GM23338 (cell line): ENCODE measurements around the gene AFF1. TPM values are rescaled to one million over a fixed set of nuclear protein-coding genes. Genes with fewer than 3 reads are reported as not detected.

Source experiments
- ATAC-seq: fragments of 200-7000 bp; cut with Tn5 transposase; 3 replicates; pipeline ENCODE4 v1.9.1; 2020
- DNase-seq: peaks from one replicate; pipeline ENCODE4 v3.0.0-alpha.2; 2015; ENCODE audit warnings: low spot score
- H2AFZ ChIP-seq: fragments of 200-600 bp; sonication (generic); 2 replicates; pipeline ENCODE4 v1.8.0; 2016; ENCODE audit warnings: antibody characterized with exemption, mild to moderate bottlenecking, moderate library complexity
- H3F3A ChIP-seq: fragments of 200-600 bp; sonication (generic); replicated peaks from 2 replicates; pipeline ENCODE4 v1.8.0; 2017; ENCODE audit warnings: antibody characterized with exemption, mixed run types, low read depth
- H3K27ac ChIP-seq: fragments of 200-600 bp; sonication (generic); 2 replicates; pipeline ENCODE4 v1.6.1; 2016; ENCODE audit warnings: low read depth
- H3K27me3 ChIP-seq: fragments of 200-600 bp; sonication (generic); 2 replicates; pipeline ENCODE4 v1.8.0; 2016; ENCODE audit warnings: mild to moderate bottlenecking, mixed run types, moderate library complexity; ENCODE audit not compliant: insufficient read depth
- H3K36me3 ChIP-seq: fragments of 200-600 bp; sonication (generic); 2 replicates; pipeline ENCODE4 v1.8.0; 2016; ENCODE audit warnings: mild to moderate bottlenecking; ENCODE audit not compliant: insufficient read depth
- H3K4me1 ChIP-seq: fragments of 200-600 bp; sonication (generic); 2 replicates; pipeline ENCODE4 v1.8.0; 2016; ENCODE audit warnings: mild to moderate bottlenecking, moderate library complexity; ENCODE audit not compliant: insufficient read depth
- H3K4me2 ChIP-seq: fragments of 200-600 bp; sonication (generic); 2 replicates; pipeline ENCODE4 v1.7.1; 2017; ENCODE audit warnings: mixed run types
- H3K4me3 ChIP-seq: fragments of 200-600 bp; sonication (generic); 2 replicates; pipeline ENCODE4 v1.6.1; 2016; ENCODE audit warnings: mixed run types
- H3K79me2 ChIP-seq: fragments of 200-600 bp; sonication (generic); replicated peaks from 2 replicates; pipeline ENCODE4 v1.8.0; 2017; ENCODE audit warnings: mild to moderate bottlenecking; ENCODE audit not compliant: insufficient read depth
- H3K9me2 ChIP-seq: fragments of 200-600 bp; sonication (generic); 2 replicates; pipeline ENCODE4 v1.8.0; 2017; ENCODE audit not compliant: insufficient read depth
- H4K20me1 ChIP-seq: fragments of 200-600 bp; sonication (generic); replicated peaks from 2 replicates; pipeline ENCODE4 v1.8.0; 2017; ENCODE audit warnings: mild to moderate bottlenecking; ENCODE audit not compliant: insufficient read depth
- H3K27ac Mint-ChIP-seq: 2 replicates; pipeline ENCODE4 v1.8.0; 2020; ENCODE audit warnings: inconsistent platforms, mild to moderate bottlenecking, moderate library complexity, mixed read lengths
- H3K27me3 Mint-ChIP-seq: 3 replicates; pipeline ENCODE4 v1.8.0; 2022; ENCODE audit warnings: low read depth, mild to moderate bottlenecking, moderate library complexity, mixed read lengths, inconsistent platforms; ENCODE audit not compliant: insufficient read depth, poor library complexity
- H3K36me3 Mint-ChIP-seq: 3 replicates; pipeline ENCODE4 v1.8.0; 2021; ENCODE audit warnings: low read depth, mild to moderate bottlenecking, inconsistent platforms, moderate library complexity, mixed read lengths
- H3K4me1 Mint-ChIP-seq: 3 replicates; pipeline ENCODE4 v1.8.0; 2020; ENCODE audit warnings: mild to moderate bottlenecking, inconsistent platforms, mixed read lengths
- H3K4me3 Mint-ChIP-seq: 3 replicates; pipeline ENCODE4 v1.8.0; 2021; ENCODE audit warnings: moderate library complexity, mild to moderate bottlenecking, inconsistent platforms, mixed read lengths
- H3K9me3 Mint-ChIP-seq: 3 replicates; pipeline ENCODE4 v1.8.0; 2020; ENCODE audit warnings: moderate library complexity, mild to moderate bottlenecking, inconsistent platforms, mixed read lengths
- CREB1 ChIP-seq: fragments of 250-450 bp; sonication (Bioruptor Pico); IDR thresholded peaks from 2 replicates; pipeline ENCODE4 v1.5.0; 2020; ENCODE audit warnings: low read depth, mild to moderate bottlenecking, moderate library complexity
- EZH2 ChIP-seq: fragments of 200-600 bp; sonication (generic); IDR thresholded peaks from one replicate; pipeline ENCODE4 v1.8.0; 2017; ENCODE audit warnings: antibody characterized with exemption, mild to moderate bottlenecking, low read depth; ENCODE audit not compliant: unreplicated experiment
- EZH2phosphoT487 ChIP-seq: fragments of 200-600 bp; sonication (generic); IDR thresholded peaks from one replicate; pipeline ENCODE4 v1.8.1; 2018; ENCODE audit warnings: antibody characterized with exemption; ENCODE audit not compliant: unreplicated experiment
- JUNB ChIP-seq: IDR thresholded peaks from one replicate; pipeline ENCODE4 v1.6.1; 2016; ENCODE audit warnings: antibody characterized with exemption; ENCODE audit not compliant: unreplicated experiment
- NANOG ChIP-seq: IDR thresholded peaks from 2 replicates; pipeline ENCODE4 v1.6.1; 2016; ENCODE audit warnings: antibody characterized with exemption, borderline replicate concordance
- POLR2AphosphoS5 ChIP-seq: IDR thresholded peaks from 2 replicates; pipeline ENCODE4 v1.6.1; 2016; ENCODE audit warnings: antibody characterized with exemption, low read depth
- STAT1 ChIP-seq: IDR thresholded peaks from one replicate; pipeline ENCODE4 v1.6.1; 2016; ENCODE audit warnings: antibody characterized with exemption; ENCODE audit not compliant: unreplicated experiment
- ZNF114 ChIP-seq: fragments of 250-450 bp; sonication (Bioruptor Pico); IDR thresholded peaks from 2 replicates; pipeline ENCODE4 v1.5.0; 2020; ENCODE audit warnings: mild to moderate bottlenecking, moderate library complexity
- ZNF331 ChIP-seq: fragments of 250-450 bp; sonication (Bioruptor Pico); IDR thresholded peaks from 2 replicates; pipeline ENCODE4 v1.5.0; 2020; ENCODE audit warnings: low read depth, mild to moderate bottlenecking, moderate library complexity
- polyA plus RNA-seq: library from polyadenylated mRNA; unstranded; fragments of >200 nt; fragmentation: Nextera tagmentation; extraction: Ambion mirVana; gene quantifications from 2 replicates; pipeline ENCODE4 v1.2.1, GENCODE V29; 2016
- total RNA-seq: library from RNA; depleted of rRNA; stranded (reverse); fragments of >200 nt; shearing (Covaris generic); gene quantifications from 2 replicates; pipeline ENCODE4 v1.2.3, GENCODE V29; 2014
- TF ChIP-seq, protein P1 (sequence below): fragments of 250-450 bp; sonication (Bioruptor Pico); IDR thresholded peaks from 2 replicates; pipeline ENCODE4 v1.5.0; 2020; ENCODE audit warnings: mild to moderate bottlenecking, moderate library complexity
- TF ChIP-seq, protein P2 (sequence below), 2 experiments: fragments of 200-600 bp in 1 of 2; sonication (generic) in 1 of 2; conservative IDR thresholded peaks; 2 replicates each; pipeline versions ENCODE4 v1.5.1 to v1.6.1; 2016 to 2017; ENCODE audit warnings: antibody characterized with exemption in 2 of 2, low read depth in 2 of 2, mild to moderate bottlenecking in 2 of 2, moderate library complexity in 1 of 2
- TF ChIP-seq, protein P3 (sequence below): IDR thresholded peaks from 2 replicates; pipeline ENCODE4 v1.6.1; 2016; ENCODE audit warnings: antibody characterized with exemption

Gene AFF1
- total and polyA plus RNA-seq, 2 experiments from 2014 or later, result 42.6 to 67.2 TPM

DNA sequence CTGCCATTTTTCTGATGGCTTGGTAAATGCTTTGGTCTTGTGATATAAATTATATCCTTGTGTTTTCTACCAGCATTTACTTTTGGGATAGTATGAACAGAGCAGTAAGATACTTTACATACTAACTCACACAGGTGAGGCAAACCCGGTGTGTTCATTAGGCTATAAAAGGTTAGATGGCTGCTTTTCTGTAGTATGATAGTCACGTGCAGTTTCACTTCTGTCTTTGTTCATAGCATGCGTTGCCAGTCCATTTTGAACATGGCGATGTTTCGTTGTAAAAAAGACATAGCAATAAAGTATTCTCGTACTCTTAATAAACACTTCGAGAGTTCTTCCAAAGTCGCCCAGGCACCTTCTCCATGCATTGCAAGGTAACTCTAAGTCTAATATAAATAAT is 197.2 kb downstream of the AFF1 start:
- 0 out of 2 replicates have a peak, but pooled peaks cover under 1% of the 10 kb centered on the region for H4K20me1 ChIP-seq
- H3K9me2 ChIP-seq, result no peaks in the 10 kb centered on the region
- H3K27ac Mint-ChIP-seq, result no peak overlapping the region
- H3K27me3 ChIP-seq, result no peaks in the 10 kb centered on the region
- no peaks in the 10 kb centered on the region for H3K9me3 Mint-ChIP-seq
- H3K4me3 Mint-ChIP-seq, result no peak overlapping the region
- peaks cover 71% of the 10 kb centered on the region for H3K36me3 Mint-ChIP-seq
- H3K4me1 ChIP-seq, result no peaks in the 10 kb centered on the region
- no peaks in the 10 kb centered on the region for H3K27me3 Mint-ChIP-seq
- H2AFZ ChIP-seq, result no peak overlapping the region
- no peak overlapping the region for H3K27ac ChIP-seq
- no peak overlapping the region for H3K4me3 ChIP-seq
- H3K4me2 ChIP-seq, result no peak overlapping the region
- no peak for DNase-seq
- H3K36me3 ChIP-seq, result peaks cover 46% of the 10 kb centered on the region
- no peak for TF ChIP-seq CREB1 (CRISPR knock-in tag)
- no peak for TF ChIP-seq POLR2AphosphoS5
- TF ChIP-seq, protein P1, sequence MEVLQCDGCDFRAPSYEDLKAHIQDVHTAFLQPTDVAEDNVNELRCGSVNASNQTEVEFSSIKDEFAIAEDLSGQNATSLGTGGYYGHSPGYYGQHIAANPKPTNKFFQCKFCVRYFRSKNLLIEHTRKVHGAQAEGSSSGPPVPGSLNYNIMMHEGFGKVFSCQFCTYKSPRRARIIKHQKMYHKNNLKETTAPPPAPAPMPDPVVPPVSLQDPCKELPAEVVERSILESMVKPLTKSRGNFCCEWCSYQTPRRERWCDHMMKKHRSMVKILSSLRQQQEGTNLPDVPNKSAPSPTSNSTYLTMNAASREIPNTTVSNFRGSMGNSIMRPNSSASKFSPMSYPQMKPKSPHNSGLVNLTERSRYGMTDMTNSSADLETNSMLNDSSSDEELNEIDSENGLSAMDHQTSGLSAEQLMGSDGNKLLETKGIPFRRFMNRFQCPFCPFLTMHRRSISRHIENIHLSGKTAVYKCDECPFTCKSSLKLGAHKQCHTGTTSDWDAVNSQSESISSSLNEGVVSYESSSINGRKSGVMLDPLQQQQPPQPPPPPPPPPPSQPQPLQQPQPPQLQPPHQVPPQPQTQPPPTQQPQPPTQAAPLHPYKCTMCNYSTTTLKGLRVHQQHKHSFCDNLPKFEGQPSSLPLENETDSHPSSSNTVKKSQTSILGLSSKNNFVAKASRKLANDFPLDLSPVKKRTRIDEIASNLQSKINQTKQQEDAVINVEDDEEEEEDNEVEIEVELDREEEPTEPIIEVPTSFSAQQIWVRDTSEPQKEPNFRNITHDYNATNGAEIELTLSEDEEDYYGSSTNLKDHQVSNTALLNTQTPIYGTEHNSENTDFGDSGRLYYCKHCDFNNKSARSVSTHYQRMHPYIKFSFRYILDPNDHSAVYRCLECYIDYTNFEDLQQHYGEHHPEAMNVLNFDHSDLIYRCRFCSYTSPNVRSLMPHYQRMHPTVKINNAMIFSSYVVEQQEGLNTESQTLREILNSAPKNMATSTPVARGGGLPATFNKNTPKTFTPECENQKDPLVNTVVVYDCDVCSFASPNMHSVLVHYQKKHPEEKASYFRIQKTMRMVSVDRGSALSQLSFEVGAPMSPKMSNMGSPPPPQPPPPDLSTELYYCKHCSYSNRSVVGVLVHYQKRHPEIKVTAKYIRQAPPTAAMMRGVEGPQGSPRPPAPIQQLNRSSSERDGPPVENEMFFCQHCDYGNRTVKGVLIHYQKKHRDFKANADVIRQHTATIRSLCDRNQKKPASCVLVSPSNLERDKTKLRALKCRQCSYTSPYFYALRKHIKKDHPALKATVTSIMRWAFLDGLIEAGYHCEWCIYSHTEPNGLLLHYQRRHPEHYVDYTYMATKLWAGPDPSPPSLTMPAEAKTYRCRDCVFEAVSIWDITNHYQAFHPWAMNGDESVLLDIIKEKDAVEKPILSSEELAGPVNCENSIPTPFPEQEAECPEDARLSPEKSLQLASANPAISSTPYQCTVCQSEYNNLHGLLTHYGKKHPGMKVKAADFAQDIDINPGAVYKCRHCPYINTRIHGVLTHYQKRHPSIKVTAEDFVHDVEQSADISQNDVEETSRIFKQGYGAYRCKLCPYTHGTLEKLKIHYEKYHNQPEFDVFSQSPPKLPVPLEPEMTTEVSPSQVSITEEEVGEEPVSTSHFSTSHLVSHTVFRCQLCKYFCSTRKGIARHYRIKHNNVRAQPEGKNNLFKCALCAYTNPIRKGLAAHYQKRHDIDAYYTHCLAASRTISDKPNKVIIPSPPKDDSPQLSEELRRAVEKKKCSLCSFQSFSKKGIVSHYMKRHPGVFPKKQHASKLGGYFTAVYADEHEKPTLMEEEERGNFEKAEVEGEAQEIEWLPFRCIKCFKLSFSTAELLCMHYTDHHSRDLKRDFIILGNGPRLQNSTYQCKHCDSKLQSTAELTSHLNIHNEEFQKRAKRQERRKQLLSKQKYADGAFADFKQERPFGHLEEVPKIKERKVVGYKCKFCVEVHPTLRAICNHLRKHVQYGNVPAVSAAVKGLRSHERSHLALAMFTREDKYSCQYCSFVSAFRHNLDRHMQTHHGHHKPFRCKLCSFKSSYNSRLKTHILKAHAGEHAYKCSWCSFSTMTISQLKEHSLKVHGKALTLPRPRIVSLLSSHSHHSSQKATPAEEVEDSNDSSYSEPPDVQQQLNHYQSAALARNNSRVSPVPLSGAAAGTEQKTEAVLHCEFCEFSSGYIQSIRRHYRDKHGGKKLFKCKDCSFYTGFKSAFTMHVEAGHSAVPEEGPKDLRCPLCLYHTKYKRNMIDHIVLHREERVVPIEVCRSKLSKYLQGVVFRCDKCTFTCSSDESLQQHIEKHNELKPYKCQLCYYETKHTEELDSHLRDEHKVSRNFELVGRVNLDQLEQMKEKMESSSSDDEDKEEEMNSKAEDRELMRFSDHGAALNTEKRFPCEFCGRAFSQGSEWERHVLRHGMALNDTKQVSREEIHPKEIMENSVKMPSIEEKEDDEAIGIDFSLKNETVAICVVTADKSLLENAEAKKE (CRISPR knock-in tag), result no peak
- TF ChIP-seq EZH2, result no peak
- TF ChIP-seq EZH2phosphoT487, result no peak
- TF ChIP-seq, protein P2, sequence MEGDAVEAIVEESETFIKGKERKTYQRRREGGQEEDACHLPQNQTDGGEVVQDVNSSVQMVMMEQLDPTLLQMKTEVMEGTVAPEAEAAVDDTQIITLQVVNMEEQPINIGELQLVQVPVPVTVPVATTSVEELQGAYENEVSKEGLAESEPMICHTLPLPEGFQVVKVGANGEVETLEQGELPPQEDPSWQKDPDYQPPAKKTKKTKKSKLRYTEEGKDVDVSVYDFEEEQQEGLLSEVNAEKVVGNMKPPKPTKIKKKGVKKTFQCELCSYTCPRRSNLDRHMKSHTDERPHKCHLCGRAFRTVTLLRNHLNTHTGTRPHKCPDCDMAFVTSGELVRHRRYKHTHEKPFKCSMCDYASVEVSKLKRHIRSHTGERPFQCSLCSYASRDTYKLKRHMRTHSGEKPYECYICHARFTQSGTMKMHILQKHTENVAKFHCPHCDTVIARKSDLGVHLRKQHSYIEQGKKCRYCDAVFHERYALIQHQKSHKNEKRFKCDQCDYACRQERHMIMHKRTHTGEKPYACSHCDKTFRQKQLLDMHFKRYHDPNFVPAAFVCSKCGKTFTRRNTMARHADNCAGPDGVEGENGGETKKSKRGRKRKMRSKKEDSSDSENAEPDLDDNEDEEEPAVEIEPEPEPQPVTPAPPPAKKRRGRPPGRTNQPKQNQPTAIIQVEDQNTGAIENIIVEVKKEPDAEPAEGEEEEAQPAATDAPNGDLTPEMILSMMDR (conservative IDR thresholded peaks at IDR 0.05; ENCODE audit: low read depth in 2 of 2), result no peak
- TF ChIP-seq NANOG, result no peak
- TF ChIP-seq ZNF331, result no peak
- TF ChIP-seq ZNF114 (CRISPR knock-in tag), result no peak
- TF ChIP-seq JUNB, result no peak
- TF ChIP-seq, protein P3, sequence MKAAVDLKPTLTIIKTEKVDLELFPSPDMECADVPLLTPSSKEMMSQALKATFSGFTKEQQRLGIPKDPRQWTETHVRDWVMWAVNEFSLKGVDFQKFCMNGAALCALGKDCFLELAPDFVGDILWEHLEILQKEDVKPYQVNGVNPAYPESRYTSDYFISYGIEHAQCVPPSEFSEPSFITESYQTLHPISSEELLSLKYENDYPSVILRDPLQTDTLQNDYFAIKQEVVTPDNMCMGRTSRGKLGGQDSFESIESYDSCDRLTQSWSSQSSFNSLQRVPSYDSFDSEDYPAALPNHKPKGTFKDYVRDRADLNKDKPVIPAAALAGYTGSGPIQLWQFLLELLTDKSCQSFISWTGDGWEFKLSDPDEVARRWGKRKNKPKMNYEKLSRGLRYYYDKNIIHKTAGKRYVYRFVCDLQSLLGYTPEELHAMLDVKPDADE, result no peak
- TF ChIP-seq STAT1, result no peak
- no peak for ATAC-seq
- no peaks in the 10 kb centered on the region for H3F3A ChIP-seq
- no peaks in the 10 kb centered on the region for H3K79me2 ChIP-seq
- H3K4me1 Mint-ChIP-seq, result no peaks in the 10 kb centered on the region
